WTC11 (cell line): ENCODE data around the gene ACVR2A. TPM values are rescaled to one million over a fixed set of nuclear protein-coding genes. Genes with fewer than 3 reads are reported as not detected.

Experiments used
- ATAC-seq: fragments of 200-7000 bp; cut with Tn5 transposase; 2 replicates; pipeline ENCODE4 v1.10.0; 2021; ENCODE audit warnings: mild to moderate bottlenecking, moderate library complexity
- CTCF ChIA-PET: fragments of 300-600 bp; sonication (Branson Sonifier 250); formaldehyde crosslinking; loops from one replicate; lab custom pipeline; 2021; ENCODE audit warnings: antibody characterized with exemption; lab: Charles Lee
- POLR2A ChIA-PET: fragments of 350-600 bp; sonication (Branson Sonifier 250); formaldehyde crosslinking; loops from one replicate; lab custom pipeline; 2021; ENCODE audit warnings: antibody characterized with exemption; lab: Charles Lee
- DNase-seq: peaks from one replicate; pipeline ENCODE4 v3.0.0; 2021; ENCODE audit warnings: low spot score
- H3K27ac Mint-ChIP-seq: 2 replicates; pipeline ENCODE4 v1.8.0; 2021; ENCODE audit warnings: mixed read lengths
- H3K27me3 Mint-ChIP-seq: 2 replicates; pipeline ENCODE4 v1.8.0; 2021; ENCODE audit warnings: low read depth, mild to moderate bottlenecking, moderate library complexity, mixed read lengths
- H3K36me3 Mint-ChIP-seq: 2 replicates; pipeline ENCODE4 v1.8.0; 2021; ENCODE audit warnings: mixed read lengths
- H3K4me1 Mint-ChIP-seq: 2 replicates; pipeline ENCODE4 v1.8.0; 2022; ENCODE audit warnings: mixed read lengths
- H3K4me3 Mint-ChIP-seq: 2 replicates; pipeline ENCODE4 v1.8.0; 2021; ENCODE audit warnings: mild to moderate bottlenecking, moderate library complexity, mixed read lengths
- H3K9me3 Mint-ChIP-seq: 2 replicates; pipeline ENCODE4 v1.8.0; 2021; ENCODE audit warnings: mixed read lengths
- ATF1 ChIP-seq: sonication (generic); formaldehyde crosslinking; IDR thresholded peaks from 2 replicates; pipeline ENCODE4 v1.8.1; 2023; ENCODE audit warnings: mild to moderate bottlenecking, moderate library complexity, missing genetic modification reagents
- CBFB ChIP-seq: sonication (generic); formaldehyde crosslinking; IDR thresholded peaks from 2 replicates; pipeline ENCODE4 v1.8.1; 2022; ENCODE audit warnings: mild to moderate bottlenecking, low read depth, missing genetic modification reagents
- GABPB1 ChIP-seq: sonication (generic); formaldehyde crosslinking; IDR thresholded peaks from 2 replicates; pipeline ENCODE4 v1.8.1; 2023; ENCODE audit warnings: mild to moderate bottlenecking, missing genetic modification reagents
- IRF2 ChIP-seq: sonication (generic); formaldehyde crosslinking; IDR thresholded peaks from 2 replicates; pipeline ENCODE4 v1.8.0; 2022; ENCODE audit warnings: low read depth, missing genetic modification reagents, borderline replicate concordance
- JAZF1 ChIP-seq: fragments of 250-450 bp; sonication (Bioruptor Pico); IDR thresholded peaks from 2 replicates; pipeline ENCODE4 v1.9.0; 2021; ENCODE audit warnings: moderate library complexity, mild to moderate bottlenecking, inconsistent platforms
- NFATC4 ChIP-seq: fragments of 250-450 bp; sonication (Bioruptor Pico); IDR thresholded peaks from 2 replicates; pipeline ENCODE4 v1.9.0; 2021; ENCODE audit warnings: mild to moderate bottlenecking
- SOX15 ChIP-seq: fragments of 250-450 bp; sonication (Bioruptor Pico); IDR thresholded peaks from 2 replicates; pipeline ENCODE4 v1.9.0; 2021; ENCODE audit warnings: mild to moderate bottlenecking
- TEAD1 ChIP-seq: sonication (generic); formaldehyde crosslinking; IDR thresholded peaks from 2 replicates; pipeline ENCODE4 v1.8.0; 2022; ENCODE audit warnings: mild to moderate bottlenecking, missing genetic modification reagents
- TEAD4 ChIP-seq: sonication (generic); formaldehyde crosslinking; IDR thresholded peaks from 2 replicates; pipeline ENCODE4 v1.8.0; 2022; ENCODE audit warnings: mild to moderate bottlenecking, missing genetic modification reagents
- ZNF121 ChIP-seq: sonication (generic); formaldehyde crosslinking; IDR thresholded peaks from 2 replicates; pipeline ENCODE4 v1.8.0; 2023; ENCODE audit warnings: missing genetic modification reagents
- ZNF671 ChIP-seq: fragments of 250-450 bp; sonication (Bioruptor Pico); IDR thresholded peaks from 2 replicates; pipeline ENCODE4 v1.8.0; 2021; ENCODE audit warnings: mild to moderate bottlenecking
- total RNA-seq: library from RNA; stranded (reverse); gene quantifications from 3 replicates; pipeline ENCODE4 v1.2.3, GENCODE V29; 2021
- TF ChIP-seq, protein P1 (sequence below): fragments of 250-450 bp; sonication (Bioruptor Pico); IDR thresholded peaks from 2 replicates; pipeline ENCODE4 v1.8.0; 2021; ENCODE audit warnings: mild to moderate bottlenecking
- TF ChIP-seq, protein P2 (sequence below): sonication (generic); formaldehyde crosslinking; conservative IDR thresholded peaks from 2 replicates; pipeline ENCODE4 v1.8.1; 2023; ENCODE audit warnings: mild to moderate bottlenecking, low read depth, missing genetic modification reagents, moderate library complexity
- TF ChIP-seq, protein P3 (sequence below): fragments of 250-450 bp; sonication (Bioruptor Pico); IDR thresholded peaks from 2 replicates; pipeline ENCODE4 v1.9.0; 2021; ENCODE audit warnings: mild to moderate bottlenecking
- TF ChIP-seq, protein P4 (sequence below): sonication (generic); formaldehyde crosslinking; IDR thresholded peaks from 2 replicates; pipeline ENCODE4 v1.8.1; 2023; ENCODE audit warnings: mild to moderate bottlenecking, missing genetic modification reagents
- TF ChIP-seq, protein P5 (sequence below): fragments of 250-450 bp; sonication (Bioruptor Pico); conservative IDR thresholded peaks from 2 replicates; pipeline ENCODE4 v1.9.0; 2021; ENCODE audit warnings: mild to moderate bottlenecking
- TF ChIP-seq, protein P6 (sequence below): sonication (generic); formaldehyde crosslinking; IDR thresholded peaks from 2 replicates; pipeline ENCODE4 v1.8.1; 2023; ENCODE audit warnings: mild to moderate bottlenecking, missing genetic modification reagents, moderate library complexity

ACVR2A gene
- total RNA-seq, 1 experiment from 2014 or later, result 11.7 TPM

DNA sequence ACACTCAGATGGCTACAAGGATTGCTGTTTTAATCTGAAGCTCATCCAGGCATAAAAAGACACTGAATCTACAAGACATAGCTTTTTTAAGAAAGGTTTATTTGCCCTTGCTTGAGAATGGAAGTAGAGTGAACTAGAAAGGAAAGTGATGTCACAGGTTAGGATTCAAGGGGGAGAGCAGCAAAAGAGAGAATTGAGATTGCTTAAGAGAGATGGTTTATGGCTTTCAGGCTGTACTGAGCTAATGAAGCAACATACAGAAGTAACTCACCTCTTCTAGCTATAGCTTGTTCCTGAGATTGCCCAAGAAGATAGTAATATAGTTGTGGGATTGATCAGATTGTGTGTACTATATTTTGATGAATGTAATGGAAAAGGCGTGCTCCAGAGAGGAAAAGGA, 26.1 kb upstream of the ACVR2A start:
- H3K9me3 Mint-ChIP-seq, result peaks cover 4% of the 10 kb centered on the region; the same call in 1 of the 2 replicates
- DNase-seq (no peak), ATAC-seq (no peak)
- no peaks in the 10 kb centered on the region for H3K36me3 Mint-ChIP-seq
- H3K4me1 Mint-ChIP-seq, result no peaks in the 10 kb centered on the region
- ChIA-PET POLR2A (no interaction called here), CTCF (no interaction called here)
- no peak for TF ChIP-seq ATF1 (CRISPR knock-in tag)
- TF ChIP-seq ZNF121, result no peak
- H3K27ac Mint-ChIP-seq, result no peak overlapping the region
- H3K27me3 Mint-ChIP-seq, result no peaks in the 10 kb centered on the region; the same call in 1 of the 2 replicates
- H3K4me3 Mint-ChIP-seq, result no peak overlapping the region

DNA sequence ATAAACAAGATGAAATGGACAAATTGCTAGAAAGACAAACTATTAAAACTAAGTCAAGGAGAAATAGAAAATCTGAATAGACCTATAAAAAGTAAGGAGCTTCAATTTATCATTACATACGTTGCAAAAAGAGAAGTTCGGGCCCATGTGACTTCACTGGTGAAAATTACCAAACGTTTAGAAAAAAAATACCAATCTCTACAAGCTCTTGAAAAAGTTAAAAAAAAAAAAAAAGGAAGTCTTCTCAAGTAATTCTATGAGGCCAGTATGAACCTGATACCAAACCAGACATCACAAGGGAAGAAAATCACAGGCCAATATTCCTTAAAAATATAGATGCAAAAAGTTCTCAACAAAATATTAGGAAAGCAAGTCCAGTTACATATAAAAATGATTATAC, 20.2 kb upstream of the ACVR2A start:
- POLR2A ChIA-PET, result no interaction called here
- Mint-ChIP-seq H3K9me3 (peaks cover 19% of the 10 kb centered on the region), H3K4me1 (no peaks in the 10 kb centered on the region), H3K36me3 (peaks cover 3% of the 10 kb centered on the region), H3K27me3 (no peaks in the 10 kb centered on the region; the same call in none of the 2 replicates), H3K27ac (no peak overlapping the region), H3K4me3 (no peak overlapping the region)
- TF ChIP-seq CBFB (no peak), GABPB1 (CRISPR knock-in tag) (no peak), TEAD4 (CRISPR knock-in tag) (no peak), ZNF121 (no peak), ZNF671 (CRISPR knock-in tag) (no peak), JAZF1 (CRISPR knock-in tag) (no peak), IRF2 (CRISPR knock-in tag) (no peak), SOX15 (no peak), TEAD1 (CRISPR knock-in tag) (no peak)
- TF ChIP-seq, protein P1, sequence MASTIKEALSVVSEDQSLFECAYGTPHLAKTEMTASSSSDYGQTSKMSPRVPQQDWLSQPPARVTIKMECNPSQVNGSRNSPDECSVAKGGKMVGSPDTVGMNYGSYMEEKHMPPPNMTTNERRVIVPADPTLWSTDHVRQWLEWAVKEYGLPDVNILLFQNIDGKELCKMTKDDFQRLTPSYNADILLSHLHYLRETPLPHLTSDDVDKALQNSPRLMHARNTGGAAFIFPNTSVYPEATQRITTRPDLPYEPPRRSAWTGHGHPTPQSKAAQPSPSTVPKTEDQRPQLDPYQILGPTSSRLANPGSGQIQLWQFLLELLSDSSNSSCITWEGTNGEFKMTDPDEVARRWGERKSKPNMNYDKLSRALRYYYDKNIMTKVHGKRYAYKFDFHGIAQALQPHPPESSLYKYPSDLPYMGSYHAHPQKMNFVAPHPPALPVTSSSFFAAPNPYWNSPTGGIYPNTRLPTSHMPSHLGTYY (CRISPR knock-in tag), result no peak
- TF ChIP-seq, protein P2, sequence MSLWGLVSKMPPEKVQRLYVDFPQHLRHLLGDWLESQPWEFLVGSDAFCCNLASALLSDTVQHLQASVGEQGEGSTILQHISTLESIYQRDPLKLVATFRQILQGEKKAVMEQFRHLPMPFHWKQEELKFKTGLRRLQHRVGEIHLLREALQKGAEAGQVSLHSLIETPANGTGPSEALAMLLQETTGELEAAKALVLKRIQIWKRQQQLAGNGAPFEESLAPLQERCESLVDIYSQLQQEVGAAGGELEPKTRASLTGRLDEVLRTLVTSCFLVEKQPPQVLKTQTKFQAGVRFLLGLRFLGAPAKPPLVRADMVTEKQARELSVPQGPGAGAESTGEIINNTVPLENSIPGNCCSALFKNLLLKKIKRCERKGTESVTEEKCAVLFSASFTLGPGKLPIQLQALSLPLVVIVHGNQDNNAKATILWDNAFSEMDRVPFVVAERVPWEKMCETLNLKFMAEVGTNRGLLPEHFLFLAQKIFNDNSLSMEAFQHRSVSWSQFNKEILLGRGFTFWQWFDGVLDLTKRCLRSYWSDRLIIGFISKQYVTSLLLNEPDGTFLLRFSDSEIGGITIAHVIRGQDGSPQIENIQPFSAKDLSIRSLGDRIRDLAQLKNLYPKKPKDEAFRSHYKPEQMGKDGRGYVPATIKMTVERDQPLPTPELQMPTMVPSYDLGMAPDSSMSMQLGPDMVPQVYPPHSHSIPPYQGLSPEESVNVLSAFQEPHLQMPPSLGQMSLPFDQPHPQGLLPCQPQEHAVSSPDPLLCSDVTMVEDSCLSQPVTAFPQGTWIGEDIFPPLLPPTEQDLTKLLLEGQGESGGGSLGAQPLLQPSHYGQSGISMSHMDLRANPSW (CRISPR knock-in tag), result no peak
- TF ChIP-seq, protein P3, sequence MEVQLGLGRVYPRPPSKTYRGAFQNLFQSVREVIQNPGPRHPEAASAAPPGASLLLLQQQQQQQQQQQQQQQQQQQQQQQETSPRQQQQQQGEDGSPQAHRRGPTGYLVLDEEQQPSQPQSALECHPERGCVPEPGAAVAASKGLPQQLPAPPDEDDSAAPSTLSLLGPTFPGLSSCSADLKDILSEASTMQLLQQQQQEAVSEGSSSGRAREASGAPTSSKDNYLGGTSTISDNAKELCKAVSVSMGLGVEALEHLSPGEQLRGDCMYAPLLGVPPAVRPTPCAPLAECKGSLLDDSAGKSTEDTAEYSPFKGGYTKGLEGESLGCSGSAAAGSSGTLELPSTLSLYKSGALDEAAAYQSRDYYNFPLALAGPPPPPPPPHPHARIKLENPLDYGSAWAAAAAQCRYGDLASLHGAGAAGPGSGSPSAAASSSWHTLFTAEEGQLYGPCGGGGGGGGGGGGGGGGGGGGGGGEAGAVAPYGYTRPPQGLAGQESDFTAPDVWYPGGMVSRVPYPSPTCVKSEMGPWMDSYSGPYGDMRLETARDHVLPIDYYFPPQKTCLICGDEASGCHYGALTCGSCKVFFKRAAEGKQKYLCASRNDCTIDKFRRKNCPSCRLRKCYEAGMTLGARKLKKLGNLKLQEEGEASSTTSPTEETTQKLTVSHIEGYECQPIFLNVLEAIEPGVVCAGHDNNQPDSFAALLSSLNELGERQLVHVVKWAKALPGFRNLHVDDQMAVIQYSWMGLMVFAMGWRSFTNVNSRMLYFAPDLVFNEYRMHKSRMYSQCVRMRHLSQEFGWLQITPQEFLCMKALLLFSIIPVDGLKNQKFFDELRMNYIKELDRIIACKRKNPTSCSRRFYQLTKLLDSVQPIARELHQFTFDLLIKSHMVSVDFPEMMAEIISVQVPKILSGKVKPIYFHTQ (CRISPR knock-in tag), result no peak
- TF ChIP-seq, protein P4, sequence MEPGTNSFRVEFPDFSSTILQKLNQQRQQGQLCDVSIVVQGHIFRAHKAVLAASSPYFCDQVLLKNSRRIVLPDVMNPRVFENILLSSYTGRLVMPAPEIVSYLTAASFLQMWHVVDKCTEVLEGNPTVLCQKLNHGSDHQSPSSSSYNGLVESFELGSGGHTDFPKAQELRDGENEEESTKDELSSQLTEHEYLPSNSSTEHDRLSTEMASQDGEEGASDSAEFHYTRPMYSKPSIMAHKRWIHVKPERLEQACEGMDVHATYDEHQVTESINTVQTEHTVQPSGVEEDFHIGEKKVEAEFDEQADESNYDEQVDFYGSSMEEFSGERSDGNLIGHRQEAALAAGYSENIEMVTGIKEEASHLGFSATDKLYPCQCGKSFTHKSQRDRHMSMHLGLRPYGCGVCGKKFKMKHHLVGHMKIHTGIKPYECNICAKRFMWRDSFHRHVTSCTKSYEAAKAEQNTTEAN (CRISPR knock-in tag), result no peak
- no peak for DNase-seq
- ATAC-seq, result no peak
- CTCF ChIA-PET, result no interaction called here

DNA sequence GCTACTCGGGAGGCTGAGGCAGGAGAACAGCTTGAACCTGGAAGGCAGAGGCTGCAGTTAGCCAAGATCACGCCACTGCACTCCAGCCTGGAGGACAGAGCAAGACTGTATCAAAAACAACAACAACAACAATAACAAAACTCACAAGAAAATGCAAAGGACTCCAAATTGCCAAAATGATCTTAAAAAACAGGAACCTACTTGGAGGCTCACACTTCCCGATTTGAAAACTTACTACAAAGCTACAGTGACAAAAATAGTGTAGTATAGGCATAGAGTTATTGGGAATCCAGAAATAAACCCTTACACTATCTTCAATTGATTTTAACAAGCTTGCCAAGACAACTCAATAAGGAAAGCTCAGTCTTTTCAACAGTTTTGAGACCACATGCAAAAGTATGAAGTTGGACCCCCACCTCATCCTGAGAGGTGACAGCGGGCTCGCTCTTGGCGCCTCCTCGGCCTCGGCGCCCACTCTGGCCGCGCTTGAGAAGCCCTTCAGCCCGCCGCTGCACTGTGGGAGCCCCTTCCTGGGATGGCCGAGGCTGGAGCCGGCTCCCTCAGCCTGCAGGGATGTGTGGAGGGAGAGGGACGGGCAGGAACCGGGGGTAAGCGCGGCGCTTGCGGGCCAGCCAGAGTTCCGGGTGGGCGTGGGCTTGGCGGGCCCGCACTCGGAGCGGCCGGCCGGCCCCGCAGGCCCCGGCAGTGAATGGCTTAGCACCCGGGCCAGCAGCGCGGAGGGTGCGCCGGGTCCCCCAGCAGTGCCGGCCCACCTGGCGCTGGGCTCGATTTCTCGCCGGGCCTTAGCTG, 18.3 kb upstream of the ACVR2A start:
- POLR2A ChIA-PET, result no interaction called here
- peaks cover 24% of the 10 kb centered on the region for H3K9me3 Mint-ChIP-seq
- H3K27me3 Mint-ChIP-seq, result no peaks in the 10 kb centered on the region; the same call in none of the 2 replicates
- CTCF ChIA-PET, result no interaction called here
- H3K27ac Mint-ChIP-seq, result no peak overlapping the region
- no peak overlapping the region for H3K4me3 Mint-ChIP-seq
- peaks cover 5% of the 10 kb centered on the region; the same call in 1 of the 2 replicates for H3K4me1 Mint-ChIP-seq
- no peak for DNase-seq
- H3K36me3 Mint-ChIP-seq, result peaks cover 3% of the 10 kb centered on the region
- TF ChIP-seq, protein P5, sequence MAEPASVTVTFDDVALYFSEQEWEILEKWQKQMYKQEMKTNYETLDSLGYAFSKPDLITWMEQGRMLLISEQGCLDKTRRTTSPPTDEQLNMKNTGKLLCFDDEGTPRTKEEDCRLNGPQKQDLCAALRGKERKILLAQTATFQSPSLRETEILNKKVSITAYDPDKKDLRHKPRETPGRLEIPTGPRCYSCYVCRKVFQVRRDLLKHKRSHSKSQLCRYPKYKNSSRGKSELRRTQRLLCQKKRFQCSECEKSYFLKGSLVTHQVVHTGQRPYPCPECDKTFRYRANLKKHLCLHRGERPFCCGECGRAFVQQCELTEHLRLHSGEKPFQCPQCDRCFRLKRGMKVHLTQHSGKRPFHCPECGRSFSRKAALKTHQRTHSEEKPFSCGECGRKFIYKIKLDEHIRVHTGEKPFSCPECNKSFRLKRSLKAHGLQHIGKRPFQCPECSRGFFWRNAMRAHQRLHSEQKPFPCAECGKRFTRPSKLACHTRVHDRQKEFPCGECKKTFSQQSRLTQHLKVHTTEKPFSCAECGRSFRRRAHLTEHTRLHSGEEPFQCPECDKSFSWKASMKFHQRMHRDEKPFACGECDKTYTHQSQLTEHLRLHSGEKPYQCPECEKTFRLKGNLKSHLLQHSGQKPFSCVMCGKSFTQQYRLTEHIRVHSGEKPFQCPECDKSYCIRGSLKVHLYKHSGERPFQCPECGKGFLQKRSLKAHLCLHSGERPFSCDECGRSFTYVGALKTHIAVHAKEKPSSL, result no peak
- TF ChIP-seq, protein P6, sequence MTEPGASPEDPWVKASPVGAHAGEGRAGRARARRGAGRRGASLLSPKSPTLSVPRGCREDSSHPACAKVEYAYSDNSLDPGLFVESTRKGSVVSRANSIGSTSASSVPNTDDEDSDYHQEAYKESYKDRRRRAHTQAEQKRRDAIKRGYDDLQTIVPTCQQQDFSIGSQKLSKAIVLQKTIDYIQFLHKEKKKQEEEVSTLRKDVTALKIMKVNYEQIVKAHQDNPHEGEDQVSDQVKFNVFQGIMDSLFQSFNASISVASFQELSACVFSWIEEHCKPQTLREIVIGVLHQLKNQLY (CRISPR knock-in tag), result no peak
- TF ChIP-seq NFATC4 (CRISPR knock-in tag), result no peak
- no peak for ATAC-seq
